HG03457 (cell line): ENCODE results near the gene HDAC9.

Source experiments
- ATAC-seq: cut with Tn5 transposase; IDR thresholded peaks from one replicate; pipeline ENCODE4 v1.9.1; 2021; ENCODE audit warnings: moderate number of reproducible peaks; ENCODE audit not compliant: unreplicated experiment

Gene HDAC9

DNA sequence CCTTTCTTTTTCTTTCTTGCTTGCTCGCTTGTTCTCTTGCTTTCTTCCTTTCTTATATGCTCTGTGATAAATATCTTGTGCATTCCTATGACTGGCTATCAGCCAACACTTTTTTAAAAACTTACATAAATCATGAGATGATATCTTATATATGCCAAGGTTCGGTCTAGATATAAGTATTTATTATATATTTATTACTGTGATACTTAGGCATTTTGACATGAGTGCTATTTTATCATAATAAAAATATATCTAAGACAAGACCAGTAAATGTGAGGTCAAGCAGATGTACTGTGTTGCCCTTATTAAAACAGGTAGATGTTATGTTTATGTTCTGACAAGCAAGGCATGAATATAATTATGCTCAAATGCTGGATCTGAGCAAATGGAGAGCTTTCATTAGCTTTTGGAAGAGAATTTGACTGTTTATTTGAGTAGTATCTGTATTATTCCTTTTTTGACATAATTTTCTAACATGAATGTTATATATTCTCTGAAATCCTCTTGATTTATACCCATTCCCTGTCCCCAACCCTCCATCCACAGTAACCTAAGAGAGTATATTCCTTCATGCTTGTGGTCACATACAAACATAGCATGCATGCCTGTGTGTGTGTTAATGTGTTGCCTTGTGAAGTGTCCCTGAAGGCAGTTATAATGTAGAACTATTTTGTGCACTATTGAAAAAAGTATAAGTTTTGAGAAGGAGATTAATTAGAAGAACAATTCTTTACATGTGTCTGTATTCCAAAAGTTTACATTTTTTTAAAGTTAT lies 158.0 kb downstream of the HDAC9 start:
- no peak for ATAC-seq

DNA sequence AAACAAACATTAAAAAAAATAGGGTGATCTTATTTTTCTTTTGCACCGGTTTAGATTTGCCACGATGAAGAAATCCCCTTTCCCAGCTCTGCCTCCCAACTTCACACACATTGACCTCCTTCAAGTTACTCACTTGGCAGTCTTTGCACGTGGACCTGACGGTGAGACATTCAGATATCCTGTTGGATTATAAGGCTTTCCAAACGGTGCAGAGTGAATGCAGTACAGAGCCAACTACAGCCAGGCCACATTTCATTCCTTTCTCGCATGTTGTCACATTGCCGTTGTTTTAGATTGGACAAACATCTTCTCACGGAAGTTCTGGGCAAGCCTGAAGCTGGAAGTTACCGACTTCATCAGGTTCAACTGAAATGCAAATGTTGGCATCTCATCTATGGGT lies 159.2 kb downstream of the HDAC9 start:
- no peak for ATAC-seq

DNA sequence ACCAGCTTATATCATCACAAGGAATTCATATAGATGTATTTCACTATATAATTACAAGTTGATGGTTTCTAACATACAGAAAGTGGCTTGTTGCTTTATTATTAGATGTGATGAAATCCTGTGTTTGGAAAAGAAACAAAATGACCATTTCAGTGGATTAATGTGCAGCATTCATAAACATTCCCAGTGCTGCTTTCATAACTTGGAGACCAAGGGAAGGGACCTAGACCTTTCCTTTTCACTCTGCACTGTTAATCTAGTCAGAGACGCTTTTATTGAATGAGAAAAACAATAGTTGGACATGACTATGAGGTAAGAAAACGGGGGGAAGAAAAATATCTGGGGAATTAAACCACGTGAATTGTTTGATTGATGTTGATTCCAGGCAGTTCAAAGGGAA lies 160.0 kb downstream of the HDAC9 start:
- no peak for ATAC-seq

DNA sequence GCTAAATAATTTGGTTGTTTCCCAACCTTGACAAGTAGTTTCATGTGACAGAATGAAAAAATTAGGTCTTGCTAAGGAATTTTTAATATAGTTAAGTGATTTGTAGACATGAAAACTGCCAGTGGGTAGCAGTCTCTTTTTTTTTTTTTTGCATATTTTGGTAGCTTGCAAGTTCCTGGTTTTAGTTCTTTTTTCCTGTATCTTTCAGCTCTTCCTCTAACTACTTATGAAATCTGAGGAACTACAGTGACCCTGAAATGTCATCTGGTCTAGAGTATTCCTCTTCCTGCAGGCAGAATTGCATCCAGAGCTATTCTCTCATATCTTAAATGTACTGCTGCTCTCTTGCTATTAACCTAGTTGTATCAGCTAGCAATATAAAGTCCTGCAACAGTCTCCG lies 160.4 kb downstream of the HDAC9 start:
- no peak for ATAC-seq

DNA sequence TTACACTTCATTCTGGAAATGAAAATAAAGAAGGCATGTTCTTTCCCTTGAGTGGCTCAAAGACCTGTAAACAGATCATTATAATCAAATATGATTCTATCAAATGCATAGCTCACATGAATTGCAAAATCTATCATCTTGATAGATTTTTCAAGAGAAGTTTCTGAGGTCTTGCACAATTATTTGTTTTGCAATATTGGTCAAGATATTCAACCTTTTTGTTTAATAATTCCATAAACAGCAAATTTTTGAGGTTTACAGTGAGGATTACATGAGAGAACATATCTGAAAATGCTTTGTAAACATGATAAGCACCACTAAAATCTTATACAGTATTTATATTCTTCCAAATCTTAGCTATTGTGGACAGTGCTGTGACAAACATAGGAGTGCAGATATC lies 160.8 kb downstream of the HDAC9 start:
- no peak for ATAC-seq

DNA sequence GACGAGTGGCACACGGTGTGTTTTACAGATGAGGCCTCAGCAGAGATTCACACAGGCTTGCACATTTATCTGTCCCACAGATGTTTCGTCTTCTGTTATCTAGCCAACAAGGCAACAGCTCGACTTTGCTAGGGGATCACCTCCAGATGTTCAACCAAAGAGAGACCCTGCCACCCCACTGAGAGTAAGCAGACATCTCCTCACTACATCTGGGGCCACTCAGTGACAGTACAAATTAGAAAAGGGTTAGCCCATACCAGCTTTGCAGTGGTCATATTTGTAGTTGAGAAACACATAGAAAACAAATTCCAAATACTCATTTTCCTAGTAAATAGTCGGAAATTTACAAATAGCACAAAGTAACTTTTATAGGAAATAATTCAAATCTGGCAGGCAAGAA lies 164.2 kb downstream of the HDAC9 start:
- no peak for ATAC-seq

DNA sequence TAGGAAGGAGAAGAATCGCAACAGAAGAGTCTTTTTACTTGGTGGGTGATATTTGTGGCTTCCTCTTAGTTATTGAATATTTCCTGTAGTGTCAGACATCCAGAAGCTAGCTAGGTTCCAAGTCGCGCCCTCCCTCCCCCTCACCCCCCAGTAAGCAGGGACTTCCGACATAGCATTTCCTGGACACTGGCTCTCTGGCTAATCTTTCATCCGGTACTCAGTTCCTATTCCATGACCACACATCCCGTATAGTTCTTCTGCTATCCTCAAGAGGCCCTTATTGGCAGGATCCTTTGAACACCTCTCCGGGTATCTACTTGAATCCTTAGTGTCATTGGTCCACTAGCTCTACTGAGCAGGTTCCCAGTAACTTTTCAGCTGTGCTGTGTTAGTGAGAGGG lies 167.8 kb downstream of the HDAC9 start:
- no peak for ATAC-seq

DNA sequence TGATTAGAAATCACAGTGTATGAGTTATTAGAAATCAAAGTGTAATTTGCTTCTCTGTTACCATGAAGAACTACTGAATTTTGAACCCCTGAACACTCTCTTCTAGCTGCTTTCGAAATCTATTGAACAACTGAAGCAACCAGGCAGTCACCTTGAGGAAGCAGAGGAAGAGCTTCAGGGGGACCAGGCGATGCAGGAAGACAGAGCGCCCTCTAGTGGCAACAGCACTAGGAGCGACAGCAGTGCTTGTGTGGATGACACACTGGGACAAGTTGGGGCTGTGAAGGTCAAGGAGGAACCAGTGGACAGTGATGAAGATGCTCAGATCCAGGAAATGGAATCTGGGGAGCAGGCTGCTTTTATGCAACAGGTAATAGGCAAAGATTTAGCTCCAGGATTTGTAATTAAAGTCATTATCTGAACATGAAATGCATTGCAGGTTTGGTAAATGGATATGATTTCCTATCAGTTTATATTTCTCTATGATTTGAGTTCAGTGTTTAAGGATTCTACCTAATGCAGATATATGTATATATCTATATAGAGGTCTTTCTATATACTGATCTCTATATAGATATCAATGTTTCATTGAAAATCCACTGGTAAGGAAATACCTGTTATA lies 170.7 kb downstream of the HDAC9 start:
- ATAC-seq, result peak; percentile 95

DNA sequence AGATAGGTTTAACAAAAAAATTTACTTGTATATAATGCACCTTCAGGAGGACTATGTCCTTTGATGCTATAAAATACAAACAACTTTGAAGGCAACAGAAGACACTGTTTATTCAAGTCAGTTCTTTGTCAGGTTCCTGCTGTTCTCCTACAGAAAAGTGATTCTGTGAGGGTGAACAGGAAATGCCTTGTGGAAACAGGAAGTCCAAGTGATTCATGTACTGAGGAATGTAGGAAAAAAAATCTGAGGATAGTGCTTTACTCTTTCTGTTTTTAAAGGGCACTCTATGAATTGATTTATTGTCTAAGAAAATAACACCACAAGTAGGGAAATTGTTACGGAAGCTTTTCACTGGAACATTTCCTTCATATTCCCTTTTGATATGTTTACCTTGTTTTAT lies 171.9 kb downstream of the HDAC9 start:
- no peak for ATAC-seq

DNA sequence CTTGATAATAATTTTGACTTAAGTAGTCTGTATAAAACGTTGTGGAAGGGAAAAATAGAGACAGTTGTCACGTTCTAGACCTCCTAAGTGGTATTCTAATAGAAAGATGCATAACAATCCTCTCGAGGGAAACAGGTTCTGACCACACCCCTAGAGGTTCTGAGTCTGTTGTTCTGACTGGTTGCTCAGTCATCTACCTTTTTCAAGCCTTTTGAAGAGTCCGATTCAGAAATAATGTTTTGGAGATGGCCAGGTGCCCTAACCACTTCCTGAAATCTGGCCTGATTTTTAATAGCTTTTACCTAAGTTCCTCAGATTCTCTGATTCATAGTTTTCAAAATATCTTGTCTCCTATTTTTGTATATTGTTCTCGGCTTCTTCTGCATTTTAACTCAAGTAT lies 175.6 kb downstream of the HDAC9 start:
- ATAC-seq, result no peak

DNA sequence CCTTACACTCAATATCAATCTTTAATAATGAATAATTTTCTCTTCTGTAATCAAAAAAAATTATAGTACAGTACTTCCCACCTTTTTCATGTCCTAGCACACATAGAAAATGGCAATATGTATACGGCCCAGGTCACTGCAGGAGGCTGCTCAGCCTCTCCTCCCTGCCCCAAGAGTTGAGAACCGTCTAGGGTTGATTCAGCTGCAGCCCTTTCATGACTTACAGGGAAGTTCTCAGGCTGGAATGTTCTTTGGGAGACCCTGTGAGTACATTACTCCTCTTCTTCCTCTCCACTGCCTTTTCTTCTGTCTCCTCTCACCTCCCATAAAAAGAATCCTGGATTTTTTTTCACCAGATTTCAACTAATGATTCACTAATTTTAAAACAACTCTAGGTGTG lies 180.0 kb downstream of the HDAC9 start:
- ATAC-seq, result no peak

DNA sequence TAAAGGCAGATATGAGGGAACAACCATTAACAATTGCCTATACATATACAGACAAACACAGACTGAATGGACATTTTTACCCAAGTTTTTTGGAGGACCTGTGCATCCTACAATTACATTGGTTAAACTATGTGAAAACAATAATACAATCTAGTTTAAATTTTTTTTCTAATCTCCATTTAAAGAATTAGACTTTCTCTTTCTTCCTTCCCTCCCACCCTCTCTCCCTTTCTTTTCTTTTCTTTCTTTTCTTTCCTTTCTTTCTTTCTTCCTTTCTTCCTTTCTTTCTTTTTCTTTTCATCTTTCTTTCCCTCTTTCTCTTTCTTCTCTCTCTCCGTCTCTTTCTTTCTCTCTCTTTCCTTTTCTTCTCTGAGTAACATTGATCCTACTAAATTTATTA lies 183.7 kb downstream of the HDAC9 start:
- ATAC-seq, result no peak

DNA sequence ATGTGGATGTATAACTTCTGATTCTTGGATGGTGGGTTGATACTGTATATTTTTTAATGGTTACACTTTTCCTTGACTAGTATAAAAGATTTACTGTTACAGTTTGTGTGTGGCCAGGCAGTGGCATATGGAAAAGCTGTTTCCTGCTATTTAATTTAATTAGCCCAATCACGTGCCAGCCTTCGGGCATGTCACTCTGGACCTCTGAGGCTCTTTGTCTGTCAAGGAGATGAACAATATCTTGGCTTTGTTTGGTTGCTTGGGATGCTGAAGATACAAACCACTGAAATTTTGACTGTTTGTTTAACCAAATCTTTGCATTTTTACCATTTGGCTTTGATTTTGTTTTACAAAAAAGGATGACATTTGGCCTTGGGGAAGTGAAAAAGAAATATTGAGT lies 185.0 kb downstream of the HDAC9 start:
- ATAC-seq, result no peak

DNA sequence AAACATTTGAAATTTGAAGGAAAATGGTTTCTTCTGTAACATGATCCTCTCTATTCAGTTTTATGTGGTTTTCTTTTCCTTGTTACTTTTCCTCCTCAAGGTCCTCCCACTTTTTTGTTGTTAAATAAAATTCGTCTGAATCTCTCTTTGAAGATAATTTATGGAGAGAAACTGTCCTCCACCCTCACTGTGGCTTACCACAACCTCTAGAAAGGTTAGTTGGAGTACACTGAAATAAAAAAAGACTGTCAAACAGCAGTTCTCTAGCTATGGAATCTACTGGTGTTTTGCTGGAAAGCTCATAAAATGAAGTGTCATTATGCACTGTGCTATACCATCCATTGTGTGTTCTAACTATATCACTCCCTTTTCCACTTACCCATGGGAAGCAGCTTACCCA lies 189.4 kb downstream of the HDAC9 start:
- ATAC-seq, result no peak

DNA sequence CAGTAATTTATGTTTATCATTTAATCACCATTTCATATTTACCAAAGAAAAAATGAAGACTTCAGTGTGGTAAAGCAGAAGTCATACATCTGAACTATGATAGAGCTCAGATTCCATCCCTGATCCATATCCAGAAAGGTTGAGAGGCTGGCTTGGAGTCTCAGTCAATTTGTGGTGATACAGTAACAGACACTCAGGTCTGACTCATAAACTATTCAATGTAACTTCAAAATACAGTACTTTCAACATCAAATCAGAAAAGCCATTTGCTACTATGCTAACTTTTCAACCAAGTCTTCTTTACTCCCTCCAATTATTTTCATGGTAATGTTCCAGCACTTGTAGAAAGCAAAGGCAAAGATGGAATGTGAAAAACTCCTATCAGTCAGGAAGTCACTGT lies 190.4 kb downstream of the HDAC9 start:
- ATAC-seq, result no peak

DNA sequence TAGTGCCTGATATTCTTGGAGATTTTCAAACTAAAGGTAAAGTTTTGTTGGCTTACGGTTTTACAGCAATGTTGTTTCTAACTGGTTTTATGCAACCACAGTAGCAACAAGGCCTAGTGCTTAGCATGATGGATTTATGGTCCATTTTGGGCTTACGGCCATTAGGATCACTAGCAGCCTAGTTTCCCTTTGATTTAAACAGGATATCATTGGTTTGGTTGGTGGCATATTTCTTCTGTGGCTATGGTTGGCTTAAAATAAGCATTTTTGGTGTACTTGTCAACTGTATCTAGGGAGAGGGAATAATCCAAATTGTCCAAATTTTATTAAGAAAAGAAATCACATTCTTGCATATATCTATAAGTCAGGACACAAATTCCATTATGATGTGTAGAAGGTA lies 194.0 kb downstream of the HDAC9 start:
- no peak for ATAC-seq

DNA sequence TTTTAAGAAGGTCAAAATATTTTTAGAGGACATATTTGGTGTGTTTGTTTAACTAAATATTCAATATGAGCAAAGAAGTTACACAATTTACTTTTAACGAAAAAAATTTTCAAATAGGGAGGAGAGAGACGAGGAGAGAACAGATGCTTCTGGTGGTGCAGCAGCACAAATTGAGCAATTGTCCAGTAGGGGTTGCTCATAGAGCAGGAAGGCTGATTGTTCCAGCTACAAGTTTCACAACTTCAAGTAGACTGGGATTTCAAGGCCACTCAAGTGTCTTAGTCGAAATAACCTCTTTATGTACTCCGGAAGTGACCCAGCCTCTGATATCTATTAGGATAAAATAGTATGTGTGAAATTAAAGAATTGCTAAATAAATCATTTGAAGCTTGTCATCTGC lies 197.9 kb downstream of the HDAC9 start:
- no peak for ATAC-seq

DNA sequence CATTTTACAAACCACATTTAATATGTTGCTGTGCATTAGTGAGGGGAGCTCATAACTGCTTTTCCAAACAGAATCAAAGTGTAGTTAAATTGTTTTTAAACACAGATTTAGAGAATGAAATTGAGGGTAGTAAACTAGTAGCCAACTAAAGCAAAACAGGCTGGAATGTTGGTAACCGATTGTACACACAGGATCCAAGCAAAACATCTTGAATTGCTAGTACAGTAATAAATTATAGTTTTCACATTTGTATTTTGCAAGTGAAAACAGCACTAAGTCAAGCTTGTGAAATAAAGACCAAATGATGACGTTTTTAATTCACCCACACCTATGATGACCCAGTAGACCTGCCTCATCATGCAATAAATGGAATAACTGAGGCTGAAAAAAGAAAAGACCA lies 198.3 kb downstream of the HDAC9 start:
- no peak for ATAC-seq

DNA sequence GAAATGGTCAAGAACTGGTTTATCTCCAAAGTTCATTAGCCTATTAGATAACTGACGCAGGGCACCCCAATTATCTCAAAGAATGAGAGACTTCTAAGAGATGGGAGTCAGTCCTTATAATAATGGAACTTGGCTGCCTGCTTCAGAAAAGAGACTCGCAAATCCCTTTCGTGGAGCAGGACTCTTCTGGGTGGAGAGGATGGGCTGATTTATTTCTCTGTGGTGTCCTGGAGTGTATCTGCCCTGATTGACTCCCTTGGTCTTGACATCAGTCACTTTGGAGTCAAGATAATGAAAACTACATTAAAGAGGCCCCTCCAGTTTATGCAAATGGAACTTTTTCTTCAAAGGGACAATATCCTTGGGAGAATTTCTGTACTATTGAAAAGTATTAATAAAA lies 198.9 kb downstream of the HDAC9 start:
- no peak for ATAC-seq

DNA sequence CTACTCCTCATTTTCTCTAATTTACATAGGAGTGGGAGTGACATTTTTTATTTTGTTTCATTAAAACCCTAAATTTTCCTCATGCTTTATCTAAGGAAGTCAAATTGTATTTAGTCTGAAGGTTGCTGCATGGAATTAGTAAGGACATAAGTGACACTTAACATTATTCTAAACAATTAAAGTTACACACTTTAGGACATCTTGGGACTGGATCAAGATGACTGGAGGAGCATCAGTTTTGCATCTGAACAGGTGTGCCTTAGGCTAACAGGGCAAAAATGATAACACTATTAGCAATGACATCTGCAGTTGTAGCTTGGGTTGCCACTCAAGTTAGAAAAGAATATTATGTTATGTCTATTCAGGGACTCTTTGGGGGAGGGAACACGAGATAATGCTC lies 199.4 kb downstream of the HDAC9 start:
- no peak for ATAC-seq

DNA sequence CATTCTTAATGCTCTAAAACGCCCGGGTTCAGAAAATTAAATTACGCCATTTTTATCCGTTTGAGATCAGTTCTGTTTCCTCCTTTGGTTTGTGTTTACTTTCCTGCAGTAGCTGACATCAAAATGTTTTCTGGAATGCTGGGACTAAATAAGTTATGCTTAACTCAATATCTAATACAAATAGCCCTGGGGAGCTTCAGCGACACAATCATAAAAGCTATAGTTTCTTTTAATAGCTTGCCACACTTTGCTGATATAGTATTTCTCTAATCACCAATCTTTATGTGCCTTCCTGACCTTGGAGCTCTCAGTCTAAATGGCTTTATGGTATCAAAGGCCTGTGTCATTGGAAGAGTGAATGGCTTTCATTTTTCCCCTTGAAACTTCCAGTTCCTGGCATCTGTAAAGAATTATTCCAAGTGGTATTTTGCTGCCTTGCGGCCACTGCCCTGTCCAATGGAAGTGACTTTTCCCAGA lies 202.7 kb downstream of the HDAC9 start:
- no peak for ATAC-seq

DNA sequence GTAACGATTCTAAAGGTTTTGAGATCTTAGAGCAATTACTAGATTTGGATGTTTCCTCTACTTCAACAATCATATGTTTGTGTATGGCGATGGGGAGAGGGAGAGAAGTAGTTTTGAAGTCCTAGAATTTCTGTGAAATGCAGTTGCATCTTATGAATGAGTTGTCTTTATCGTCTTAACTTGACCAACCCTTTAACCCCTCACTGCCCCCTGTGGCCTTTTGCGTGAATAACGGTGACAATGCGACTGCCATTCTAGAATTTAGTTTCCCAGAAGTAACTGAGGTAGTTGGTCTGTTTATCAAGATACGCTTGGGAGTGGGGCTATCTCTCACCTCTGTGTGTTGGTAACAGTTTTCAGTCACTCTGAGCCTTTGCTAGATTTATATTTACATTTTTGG lies 204.6 kb downstream of the HDAC9 start:
- no peak for ATAC-seq
